ENCODE data around the gene OCRL. TPM values are rescaled to one million over a fixed set of nuclear protein-coding genes. Genes with fewer than 3 reads are reported as not detected.
"Not testable (repeated sequence)": the region's sequence is repeated elsewhere in the genome, so short reads cannot be mapped to it uniquely, and the experiment has no call there.

OCRL gene
- total RNA-seq, 2 donors from 2014 or later: 16.7 to 77.1 TPM

GRCh38 chrX:129568349-129568748, 28.3 kb downstream of the OCRL start:
- no peak for TF ChIP-seq CTCF (IDR thresholded peaks at IDR 0.05)
- TF ChIP-seq POLR2AphosphoS5 (IDR thresholded peaks at IDR 0.05): no peak
- TF ChIP-seq POLR2A (IDR thresholded peaks at IDR 0.05): no peak
- Histone ChIP-seq H3K27ac (no peak overlapping the region), H3K4me3 (no peak overlapping the region), H3K27me3 (replicated peaks; ENCODE audit: insufficient read depth) (no peaks in the 10 kb centered on the region), H3K9me3 (no peaks in the 10 kb centered on the region), H3K36me3 (no peaks in the 10 kb centered on the region), H3K4me1 (replicated peaks) (no peaks in the 10 kb centered on the region)
- intact Hi-C loops (cut with DNase I): no loop called here
- 89% methylated on average over 3 of the region's 3 CpGs for WGBS
- no peak for DNase-seq (ENCODE audit: low spot score)

GRCh38 chrX:129572422-129572821, 32.4 kb downstream of the OCRL start:
- H3K27me3 ChIP-seq (replicated peaks; ENCODE audit: insufficient read depth): no peaks in the 10 kb centered on the region
- H3K4me1 ChIP-seq (replicated peaks): no peaks in the 10 kb centered on the region
- no peaks in the 10 kb centered on the region for H3K9me3 ChIP-seq
- no peaks in the 10 kb centered on the region for H3K36me3 ChIP-seq
- 71% methylated on average over 2 of the region's 2 CpGs for WGBS
- intact Hi-C loops (cut with DNase I): no loop called here
- no peak overlapping the region for H3K4me3 ChIP-seq
- TF ChIP-seq POLR2AphosphoS5 (IDR thresholded peaks at IDR 0.05) (no peak), POLR2A (IDR thresholded peaks at IDR 0.05) (no peak), CTCF (IDR thresholded peaks at IDR 0.05) (no peak)
- no peak overlapping the region for H3K27ac ChIP-seq
- no peak for DNase-seq (ENCODE audit: low spot score)

GRCh38 chrX:129573652-129574051, 33.6 kb downstream of the OCRL start:
- H3K4me3 ChIP-seq; H3K4me1 ChIP-seq (replicated peaks); H3K27ac ChIP-seq; intact Hi-C loops (cut with DNase I); DNase-seq (ENCODE audit: low spot score); H3K9me3 ChIP-seq; H3K27me3 ChIP-seq (replicated peaks; ENCODE audit: insufficient read depth); H3K36me3 ChIP-seq: not testable (repeated sequence)
- WGBS: 97% methylated on average over 4 of the region's 4 CpGs

- DNase-seq (ENCODE audit: low spot score): no peak
- H3K4me3 ChIP-seq: no peak overlapping the region
- WGBS: 80% methylated on average over 2 of the region's 2 CpGs
- H3K4me1 ChIP-seq (replicated peaks): no peaks in the 10 kb centered on the region
- intact Hi-C loops (cut with DNase I): no loop called here
- H3K27ac ChIP-seq: no peak overlapping the region
- no peaks in the 10 kb centered on the region for H3K9me3 ChIP-seq
- no peaks in the 10 kb centered on the region for H3K36me3 ChIP-seq
- no peaks in the 10 kb centered on the region for H3K27me3 ChIP-seq (replicated peaks; ENCODE audit: insufficient read depth)
- TF ChIP-seq POLR2AphosphoS5 (IDR thresholded peaks at IDR 0.05): no peak
- no peak for TF ChIP-seq CTCF (IDR thresholded peaks at IDR 0.05)
- no peak for TF ChIP-seq POLR2A (IDR thresholded peaks at IDR 0.05)
Measured at GRCh38 chrX:129574214-129574613, 34.2 kb downstream of the OCRL start.

GRCh38 chrX:129576539-129576938, 36.5 kb downstream of the OCRL start:
- DNase-seq (ENCODE audit: low spot score): no peak
- no peaks in the 10 kb centered on the region for H3K4me1 ChIP-seq (replicated peaks)
- intact Hi-C loops (cut with DNase I): no loop called here
- H3K27ac ChIP-seq: no peak overlapping the region
- no peak overlapping the region for H3K4me3 ChIP-seq
- 69% methylated on average over 3 of the region's 3 CpGs for WGBS
- TF ChIP-seq CTCF (IDR thresholded peaks at IDR 0.05) (no peak), POLR2AphosphoS5 (IDR thresholded peaks at IDR 0.05) (no peak), POLR2A (IDR thresholded peaks at IDR 0.05) (no peak)
- H3K27me3 ChIP-seq (replicated peaks; ENCODE audit: insufficient read depth): no peaks in the 10 kb centered on the region
- H3K36me3 ChIP-seq: no peaks in the 10 kb centered on the region
- no peaks in the 10 kb centered on the region for H3K9me3 ChIP-seq

Measured in prostate gland (tissue), 2 donors.